ENCODE results near the gene SLC5A10.

- TF ChIP-seq, protein P1, sequence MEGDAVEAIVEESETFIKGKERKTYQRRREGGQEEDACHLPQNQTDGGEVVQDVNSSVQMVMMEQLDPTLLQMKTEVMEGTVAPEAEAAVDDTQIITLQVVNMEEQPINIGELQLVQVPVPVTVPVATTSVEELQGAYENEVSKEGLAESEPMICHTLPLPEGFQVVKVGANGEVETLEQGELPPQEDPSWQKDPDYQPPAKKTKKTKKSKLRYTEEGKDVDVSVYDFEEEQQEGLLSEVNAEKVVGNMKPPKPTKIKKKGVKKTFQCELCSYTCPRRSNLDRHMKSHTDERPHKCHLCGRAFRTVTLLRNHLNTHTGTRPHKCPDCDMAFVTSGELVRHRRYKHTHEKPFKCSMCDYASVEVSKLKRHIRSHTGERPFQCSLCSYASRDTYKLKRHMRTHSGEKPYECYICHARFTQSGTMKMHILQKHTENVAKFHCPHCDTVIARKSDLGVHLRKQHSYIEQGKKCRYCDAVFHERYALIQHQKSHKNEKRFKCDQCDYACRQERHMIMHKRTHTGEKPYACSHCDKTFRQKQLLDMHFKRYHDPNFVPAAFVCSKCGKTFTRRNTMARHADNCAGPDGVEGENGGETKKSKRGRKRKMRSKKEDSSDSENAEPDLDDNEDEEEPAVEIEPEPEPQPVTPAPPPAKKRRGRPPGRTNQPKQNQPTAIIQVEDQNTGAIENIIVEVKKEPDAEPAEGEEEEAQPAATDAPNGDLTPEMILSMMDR (IDR thresholded peaks at IDR 0.05): no peak
- TF ChIP-seq ZFX (IDR thresholded peaks at IDR 0.05; ENCODE audit: borderline replicate concordance): no peak
Observed at GRCh38 chr17:18960241-18960665, 8.3 kb downstream of the SLC5A10 start.
